Activated CD4-positive, alpha-beta memory T cell treated with anti-CD3 and anti-CD28 coated beads, Interleukin-2, amount 10 ng/mL, durations not matched to agents 7 days and 5 days (primary cell): ENCODE data around the gene UTP11. TPM values are rescaled to one million over a fixed set of nuclear protein-coding genes. Genes with fewer than 3 reads are reported as not detected.
"Not testable (repeated sequence)": the region's sequence is repeated elsewhere in the genome, so short reads cannot be mapped to it uniquely, and the experiment has no call there.

ENCODE experiments used
- CTCF ChIA-PET: fragments of 350-600 bp; sonication (Branson Sonifier 250); formaldehyde crosslinking; loops from one replicate; lab custom pipeline; 2021; ENCODE audit warnings: antibody characterized with exemption, inconsistent platforms; lab: Charles Lee
- POLR2A ChIA-PET: fragments of 350-600 bp; sonication (Branson Sonifier 250); formaldehyde crosslinking; loops from one replicate; lab custom pipeline; 2021; ENCODE audit warnings: antibody characterized with exemption; lab: Charles Lee
- DNase-seq: peaks from one replicate; pipeline ENCODE4 v3.0.0-alpha.2; 2020
- H3K27ac Mint-ChIP-seq: one replicate; pipeline ENCODE4 v1.8.0; 2021; ENCODE audit warnings: mild to moderate bottlenecking, mixed read lengths
- H3K27me3 Mint-ChIP-seq: one replicate; pipeline ENCODE4 v1.8.0; 2021; ENCODE audit warnings: mixed read lengths
- H3K36me3 Mint-ChIP-seq: one replicate; pipeline ENCODE4 v1.8.0; 2021; ENCODE audit warnings: low read depth, mixed read lengths
- H3K4me1 Mint-ChIP-seq: one replicate; pipeline ENCODE4 v1.8.0; 2021; ENCODE audit warnings: mixed read lengths
- H3K4me3 Mint-ChIP-seq: one replicate; pipeline ENCODE4 v1.8.0; 2021; ENCODE audit warnings: mild to moderate bottlenecking, mixed read lengths
- H3K9me3 Mint-ChIP-seq: one replicate; pipeline ENCODE4 v1.8.0; 2021; ENCODE audit warnings: mixed read lengths
- total RNA-seq, 2 experiments: library from RNA; stranded (reverse); gene quantifications; one replicate each; pipeline ENCODE4 v1.2.3, GENCODE V29; 2021

The UTP11 gene
- total RNA-seq, 2 experiments from 2014 or later, result 29.1 to 33.2 TPM

GRCh38 chr1:38032992-38033391 is 20.5 kb downstream of the UTP11 start:
- H3K4me3 Mint-ChIP-seq, DNase-seq, CTCF ChIA-PET, H3K36me3 Mint-ChIP-seq, H3K9me3 Mint-ChIP-seq, H3K27ac Mint-ChIP-seq, H3K27me3 Mint-ChIP-seq: not testable (repeated sequence)
- peaks cover 36% of the 10 kb centered on the region for H3K4me1 Mint-ChIP-seq
- POLR2A ChIA-PET, result interaction anchor here (0.8 kb wide), 1 partner anchor 23 kb away, joined by 3 read pairs; no protein-coding TSS in a partner anchor

GRCh38 chr1:38034871-38035270 is 22.3 kb downstream of the UTP11 start:
- Mint-ChIP-seq H3K4me1 (peaks cover 17% of the 10 kb centered on the region), H3K9me3 (no peaks in the 10 kb centered on the region), H3K27me3 (no peaks in the 10 kb centered on the region), H3K27ac (no peak overlapping the region), H3K4me3 (no peak overlapping the region), H3K36me3 (no peaks in the 10 kb centered on the region)
- CTCF ChIA-PET, result no interaction called here
- POLR2A ChIA-PET, result no interaction called here
- no peak for DNase-seq

DNA sequence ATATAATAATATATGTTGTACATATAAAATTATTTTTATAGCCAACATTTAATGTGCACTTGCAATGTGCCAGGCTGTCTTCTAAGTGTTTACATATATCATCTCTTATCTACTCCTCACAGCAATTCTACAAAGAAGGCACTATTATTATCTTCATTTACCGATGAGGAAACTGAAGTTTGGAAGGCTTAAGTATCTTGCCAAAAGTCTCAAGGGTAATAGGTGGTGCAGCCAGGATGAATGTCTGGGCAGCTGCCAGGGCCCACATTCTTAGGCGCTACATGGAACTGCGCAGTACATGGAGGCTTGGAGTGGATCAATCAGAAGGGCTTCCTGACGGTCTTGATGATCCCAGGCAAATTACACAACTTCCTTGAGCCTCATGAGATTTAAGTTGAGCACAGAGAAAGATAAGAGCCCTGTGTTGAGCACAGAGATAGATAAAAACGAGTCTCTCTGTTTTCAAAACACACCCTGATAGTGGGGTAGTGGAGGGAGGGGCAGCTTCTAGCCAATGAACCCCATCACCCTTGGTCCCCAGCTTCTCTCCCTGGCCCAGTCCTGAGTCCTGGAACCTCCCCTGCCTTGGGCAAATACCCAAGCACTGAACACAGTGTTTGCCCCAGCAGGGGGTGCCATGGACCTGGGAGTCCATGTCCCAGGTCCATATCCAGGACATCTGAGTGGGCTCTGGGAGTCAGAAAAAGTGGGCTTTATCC is 24.8 kb downstream of the UTP11 start:
- ChIA-PET POLR2A (no interaction called here), CTCF (no interaction called here)
- DNase-seq, result no peak
- Mint-ChIP-seq H3K27me3 (peaks cover 12% of the 10 kb centered on the region), H3K4me1 (no peaks in the 10 kb centered on the region), H3K27ac (no peak overlapping the region), H3K36me3 (no peaks in the 10 kb centered on the region), H3K9me3 (no peaks in the 10 kb centered on the region), H3K4me3 (no peak overlapping the region)

DNA sequence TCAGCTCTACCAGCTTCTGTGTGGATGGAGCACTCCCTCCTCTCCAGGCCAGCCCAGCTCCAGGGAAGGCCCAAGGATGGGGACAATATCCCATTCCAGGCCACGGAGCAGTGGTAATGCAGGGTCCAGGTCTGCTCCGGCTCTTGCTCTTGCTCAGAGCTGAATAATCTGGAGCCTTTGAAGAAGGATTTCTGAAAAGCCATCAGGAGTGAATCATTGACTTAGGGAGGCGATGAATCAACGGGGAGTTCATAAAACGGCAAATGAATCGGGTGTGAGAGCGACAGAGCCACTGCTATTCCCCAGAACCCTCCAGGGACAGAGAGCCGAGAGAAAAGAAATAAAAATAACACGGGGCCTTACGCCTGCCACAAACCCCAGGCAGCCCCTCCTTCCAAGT is 26.3 kb downstream of the UTP11 start:
- Mint-ChIP-seq H3K9me3 (no peaks in the 10 kb centered on the region), H3K36me3 (no peaks in the 10 kb centered on the region), H3K4me3 (no peak overlapping the region), H3K27ac (no peak overlapping the region), H3K4me1 (peaks cover 4% of the 10 kb centered on the region), H3K27me3 (peaks cover 25% of the 10 kb centered on the region)
- no peak for DNase-seq
- ChIA-PET POLR2A (no interaction called here), CTCF (interaction anchor here (0.6 kb wide), 1 partner anchor 43 kb away, joined by 3 read pairs; no protein-coding TSS in a partner anchor)

DNA sequence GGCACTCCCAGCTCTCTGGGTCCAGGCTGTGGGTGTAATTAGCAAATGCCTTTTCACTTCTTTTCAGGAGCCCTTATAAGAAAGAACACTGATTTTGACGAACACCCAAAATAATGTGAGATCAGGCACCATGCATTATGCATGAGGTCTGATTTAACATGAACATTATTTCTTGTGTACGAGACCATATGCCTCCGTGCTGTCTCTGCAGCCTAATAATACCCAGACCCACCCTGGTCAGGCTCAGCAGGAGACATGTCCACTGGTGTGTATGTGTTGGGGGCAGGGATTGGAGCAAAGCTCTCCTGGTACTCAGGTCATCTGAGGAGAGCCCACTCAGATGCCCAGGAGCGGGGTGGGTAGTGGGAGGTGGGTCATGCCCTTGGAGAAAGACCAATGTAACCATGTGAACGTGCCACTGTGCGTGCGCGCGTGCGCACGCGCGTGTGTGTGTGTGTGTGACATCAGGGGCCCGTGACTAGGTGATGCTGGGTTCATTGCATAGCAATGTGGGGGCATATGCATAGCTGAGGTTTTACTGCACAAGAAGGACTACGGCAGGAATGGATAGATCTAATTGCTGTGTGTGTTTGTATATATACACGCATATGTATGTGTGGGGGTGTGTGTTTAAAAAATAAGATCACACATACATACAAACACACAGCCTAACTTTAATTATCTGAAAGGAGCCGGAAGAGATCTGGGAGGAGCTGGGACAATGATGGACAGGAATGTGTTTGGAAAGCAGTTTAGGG is 27.0 kb downstream of the UTP11 start:
- Mint-ChIP-seq H3K4me3 (no peak overlapping the region), H3K4me1 (peaks cover 6% of the 10 kb centered on the region), H3K27me3 (peaks cover 30% of the 10 kb centered on the region), H3K36me3 (no peaks in the 10 kb centered on the region), H3K27ac (no peak overlapping the region), H3K9me3 (no peaks in the 10 kb centered on the region)
- POLR2A ChIA-PET, result interaction anchor here (1.0 kb wide), 1 partner anchor 12 kb away, joined by 5 read pairs; no protein-coding TSS in a partner anchor
- CTCF ChIA-PET, result interaction anchor here (1.3 kb wide), 1 partner anchor 9 kb away, joined by 5 read pairs; no protein-coding TSS in a partner anchor
- no peak for DNase-seq

GRCh38 chr1:38041936-38042834 is 29.7 kb downstream of the UTP11 start:
- ChIA-PET POLR2A (no interaction called here), CTCF (no interaction called here)
- Mint-ChIP-seq H3K27me3 (peaks cover 36% of the 10 kb centered on the region), H3K36me3 (no peaks in the 10 kb centered on the region), H3K27ac (no peak overlapping the region), H3K4me1 (peaks cover 13% of the 10 kb centered on the region), H3K4me3 (no peak overlapping the region), H3K9me3 (no peaks in the 10 kb centered on the region)
- DNase-seq, result no peak

DNA sequence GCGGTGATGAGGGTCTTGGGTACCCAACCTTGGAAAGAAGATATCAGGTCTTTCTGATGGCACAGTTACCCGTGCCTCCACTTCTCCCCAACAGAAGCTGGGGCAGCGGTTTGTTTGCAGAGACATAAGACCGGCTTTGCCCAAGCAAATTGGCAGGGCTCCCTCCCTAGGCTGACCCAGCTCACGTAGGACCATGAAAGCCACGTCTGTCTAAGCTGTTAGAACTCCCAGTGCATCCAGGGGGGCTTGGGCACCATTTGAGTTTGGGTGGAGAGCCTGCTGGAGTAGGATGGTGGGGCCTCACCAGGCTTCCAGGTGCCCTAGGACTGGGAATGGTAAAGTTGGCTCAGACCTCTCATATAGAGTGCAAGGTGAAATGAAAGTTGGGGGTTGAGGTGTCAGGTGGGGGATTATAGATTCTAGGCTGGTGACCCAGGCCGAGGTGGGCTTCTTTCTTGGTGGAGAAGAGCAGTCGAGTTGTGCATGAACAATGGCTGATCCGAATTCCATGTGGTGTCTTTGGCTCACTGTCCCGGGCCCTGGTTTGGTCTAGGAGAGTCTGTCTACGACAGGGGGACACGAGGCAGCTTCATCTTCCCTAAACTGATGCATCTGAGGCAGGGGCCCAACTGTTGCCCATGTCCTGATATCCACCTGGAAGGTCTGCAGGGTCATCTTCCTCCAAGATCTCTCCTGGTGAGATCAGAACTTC is 30.7 kb downstream of the UTP11 start:
- CTCF ChIA-PET, result no interaction called here

DNA sequence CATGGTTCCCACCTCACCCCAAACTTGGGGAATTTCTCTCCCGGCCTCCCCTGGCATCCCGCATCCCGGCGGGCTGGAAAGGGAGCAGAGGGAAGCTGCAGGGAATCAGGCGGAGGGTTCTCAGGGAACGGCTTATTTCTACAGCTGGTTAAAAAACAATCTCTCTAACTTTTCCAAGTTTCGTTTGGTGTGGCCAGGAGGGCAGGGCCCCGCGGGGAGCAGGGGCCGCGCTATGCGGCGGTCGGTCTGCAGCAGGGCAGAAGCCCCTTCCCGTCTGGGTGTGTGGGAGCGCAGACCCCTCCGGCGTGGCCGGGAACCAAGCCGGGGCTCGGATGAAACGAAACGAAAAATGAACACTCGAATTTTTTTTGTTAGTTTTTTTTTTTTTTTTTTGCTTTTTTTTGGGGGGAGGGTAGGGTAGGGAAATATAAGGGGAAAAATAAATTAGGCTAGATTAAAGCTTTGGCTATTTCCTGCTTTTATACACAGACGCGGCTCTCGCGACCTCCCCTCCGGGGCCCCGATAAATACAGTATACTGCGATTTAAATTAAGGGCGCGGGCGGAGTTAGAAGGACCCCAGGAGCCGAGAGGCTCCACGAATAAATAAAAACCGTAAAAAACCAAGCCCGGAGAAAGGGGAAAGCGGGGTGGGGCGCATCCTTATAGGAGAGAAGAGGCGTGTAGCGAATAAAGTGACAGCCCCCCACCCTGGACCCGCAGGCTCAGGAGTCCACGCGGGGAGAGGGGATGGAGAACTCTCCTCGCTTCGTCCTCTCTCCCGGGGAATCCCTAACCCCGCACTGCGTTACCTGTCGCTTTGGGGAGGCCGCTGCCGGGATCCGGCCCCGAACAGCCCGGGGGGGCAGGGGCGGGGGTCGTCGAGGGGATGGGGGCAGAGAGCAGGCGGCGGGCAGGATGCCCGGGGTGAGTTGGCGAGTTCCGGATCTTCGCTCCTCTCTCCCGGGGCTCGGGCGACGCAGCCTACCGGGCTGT is 32.0 kb downstream of the UTP11 start:
- Mint-ChIP-seq H3K4me3 (no peak overlapping the region), H3K9me3 (no peaks in the 10 kb centered on the region), H3K27ac (no peak overlapping the region), H3K4me1 (peaks cover 14% of the 10 kb centered on the region), H3K27me3 (peaks cover 53% of the 10 kb centered on the region), H3K36me3 (no peaks in the 10 kb centered on the region)
- POLR2A ChIA-PET, result interaction anchor here (1.2 kb wide), 1 partner anchor 32 kb away, joined by 3 read pairs; the partner anchor contains the start of gene UTP11
- DNase-seq, result no peak
- CTCF ChIA-PET, result interaction anchor here (0.6 to 0.9 kb wide), 2 partner anchors 15 to 189 kb away, joined by 3 to 4 read pairs; no protein-coding TSS in a partner anchor

More for the DNA sequence above, 30.7 kb downstream of the UTP11 start:
- POLR2A ChIA-PET, result no interaction called here
- no peaks in the 10 kb centered on the region for H3K36me3 Mint-ChIP-seq
- no peak for DNase-seq
- no peak overlapping the region for H3K4me3 Mint-ChIP-seq
- H3K27me3 Mint-ChIP-seq, result peaks cover 46% of the 10 kb centered on the region
- H3K9me3 Mint-ChIP-seq, result no peaks in the 10 kb centered on the region
- H3K27ac Mint-ChIP-seq, result no peak overlapping the region
- H3K4me1 Mint-ChIP-seq, result peaks cover 14% of the 10 kb centered on the region

GRCh38 chr1:38045401-38046332 is 33.1 kb downstream of the UTP11 start:
- ChIA-PET CTCF (no interaction called here), POLR2A (interaction anchor here (1.2 kb wide), 1 partner anchor 33 kb away, joined by 3 read pairs; the partner anchor contains the start of gene UTP11)
- DNase-seq, result no peak
- Mint-ChIP-seq H3K4me1 (peaks cover 14% of the 10 kb centered on the region), H3K9me3 (no peaks in the 10 kb centered on the region), H3K27me3 (peaks cover 55% of the 10 kb centered on the region), H3K36me3 (no peaks in the 10 kb centered on the region), H3K27ac (no peak overlapping the region), H3K4me3 (peak overlapping the region; percentile 34)

- POLR2A ChIA-PET, result interaction anchor here (0.9 kb wide), 1 partner anchor 20 kb away, joined by 5 read pairs; no protein-coding TSS in a partner anchor
- Mint-ChIP-seq H3K27me3 (peaks cover 54% of the 10 kb centered on the region), H3K4me3 (peak within 1 kb of the TSS; percentile 71), H3K4me1 (peaks cover 14% of the 10 kb centered on the region), H3K9me3 (no peaks in the 10 kb centered on the region), H3K36me3 (no peaks in the 10 kb centered on the region), H3K27ac (no peak within 1 kb of the TSS)
- CTCF ChIA-PET, result interaction anchor here (0.7 to 1.0 kb wide), 2 partner anchors 57 to 186 kb away, joined by 3 read pairs; partner anchors contain the start of gene SF3A3
- DNase-seq, result no peak
Measured at GRCh38 chr1:38046333-38046883, 33.9 kb downstream of the UTP11 start, which contains the start of gene POU3F1. POU3F1 (minus strand) TSS chr1:38046793; CDS start chr1:38046743, 50 bp downstream.
